Tibial nerve (tissue), 4 donors: ENCODE measurements around the gene DNMT3A.

Experiments used
- EP300 ChIP-seq, 2 donors: sonication (generic); formaldehyde crosslinking; IDR thresholded peaks; one replicate each; pipeline ENCODE4 v1.6.1; 2017; ENCODE audit warnings: antibody characterized with exemption in 2 of 2, mild to moderate bottlenecking in 1 of 2
- TF ChIP-seq, protein P1 (sequence below), 5 experiments: fragments of 200-600 bp in 3 of 5; fragments of 450-650 bp in 2 of 5; sonication (generic) in 3 of 5; IDR thresholded peaks; one replicate each; pipeline ENCODE4 v1.5.1; 2016 to 2019; ENCODE audit warnings: antibody characterized with exemption in 5 of 5, mild to moderate bottlenecking in 3 of 5, moderate library complexity in 2 of 5

DNA sequence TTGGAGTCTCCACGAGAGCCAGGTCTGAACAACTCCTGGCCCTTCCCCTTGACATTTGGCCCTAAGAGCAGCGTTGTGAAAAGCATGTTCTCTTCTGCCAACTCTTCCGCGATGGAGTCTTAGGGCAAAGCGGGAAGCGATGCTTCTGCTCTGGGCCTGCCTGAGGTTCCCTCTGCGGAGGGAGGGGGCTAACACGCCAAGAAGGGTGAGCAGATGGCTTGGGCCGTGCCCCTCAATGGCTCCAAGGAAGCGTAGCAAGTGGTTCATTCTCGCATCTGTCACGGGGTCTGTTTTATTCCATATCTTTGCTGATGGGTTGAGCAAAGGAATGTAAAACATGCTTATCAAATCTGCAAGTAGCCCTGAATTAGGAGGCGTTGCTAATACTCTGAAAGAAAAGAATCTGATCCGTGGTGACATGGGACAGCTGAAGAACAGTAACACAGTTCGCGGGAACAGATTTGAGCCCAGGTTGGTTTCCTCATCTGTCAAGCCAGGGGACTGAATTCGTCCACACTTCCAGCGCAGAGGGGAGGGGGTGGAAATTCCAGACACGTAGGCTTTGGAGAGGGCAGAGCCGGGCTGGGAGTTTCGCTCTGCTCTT is 38.0 kb downstream of the DNMT3A start:
- TF ChIP-seq, protein P1, sequence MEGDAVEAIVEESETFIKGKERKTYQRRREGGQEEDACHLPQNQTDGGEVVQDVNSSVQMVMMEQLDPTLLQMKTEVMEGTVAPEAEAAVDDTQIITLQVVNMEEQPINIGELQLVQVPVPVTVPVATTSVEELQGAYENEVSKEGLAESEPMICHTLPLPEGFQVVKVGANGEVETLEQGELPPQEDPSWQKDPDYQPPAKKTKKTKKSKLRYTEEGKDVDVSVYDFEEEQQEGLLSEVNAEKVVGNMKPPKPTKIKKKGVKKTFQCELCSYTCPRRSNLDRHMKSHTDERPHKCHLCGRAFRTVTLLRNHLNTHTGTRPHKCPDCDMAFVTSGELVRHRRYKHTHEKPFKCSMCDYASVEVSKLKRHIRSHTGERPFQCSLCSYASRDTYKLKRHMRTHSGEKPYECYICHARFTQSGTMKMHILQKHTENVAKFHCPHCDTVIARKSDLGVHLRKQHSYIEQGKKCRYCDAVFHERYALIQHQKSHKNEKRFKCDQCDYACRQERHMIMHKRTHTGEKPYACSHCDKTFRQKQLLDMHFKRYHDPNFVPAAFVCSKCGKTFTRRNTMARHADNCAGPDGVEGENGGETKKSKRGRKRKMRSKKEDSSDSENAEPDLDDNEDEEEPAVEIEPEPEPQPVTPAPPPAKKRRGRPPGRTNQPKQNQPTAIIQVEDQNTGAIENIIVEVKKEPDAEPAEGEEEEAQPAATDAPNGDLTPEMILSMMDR (IDR thresholded peaks at IDR 0.05): no peak
- TF ChIP-seq EP300 (IDR thresholded peaks at IDR 0.05): no peak
